ENCODE data around the gene CHM.
"Not testable (repeated sequence)": the region's sequence is repeated elsewhere in the genome, so short reads cannot be mapped to it uniquely, and the experiment has no call there.

GRCh38 chrX:86009803-86010202 lies 37.6 kb downstream of the CHM start:
- not testable (repeated sequence) for TF ChIP-seq YY1 (IDR thresholded peaks at IDR 0.05; ENCODE audit: insufficient read depth, insufficient read length); ZNF274 (IDR thresholded peaks at IDR 0.05; ENCODE audit: low read depth, low read length); SUZ12 (IDR thresholded peaks at IDR 0.05; ENCODE audit: extremely low read depth, insufficient read depth, insufficient read length)
